Endothelial cell of umbilical vein (primary cell): ENCODE data around the gene TRPM3. TPM values are rescaled to one million over a fixed set of nuclear protein-coding genes. Genes with fewer than 3 reads are reported as not detected.

ENCODE experiments used
- BruUV-seq: library from RNA; stranded (reverse); fragments of 400-500 nt; replicated peaks from 2 replicates; lab custom pipeline; 2021; lab: Mats Ljungman, UMichigan
- CTCF ChIA-PET: fragments of 300-600, 350-600 bp; sonication (Branson Sonifier 250); formaldehyde crosslinking; loops from one replicate; lab custom pipeline; 2021; ENCODE audit warnings: antibody characterized with exemption, inconsistent platforms; lab: Charles Lee
- POLR2A ChIA-PET: fragments of 300-600, 350-600 bp; sonication (Branson Sonifier 250); formaldehyde crosslinking; loops from one replicate; lab custom pipeline; 2021; ENCODE audit warnings: antibody characterized with exemption, inconsistent platforms; lab: Charles Lee
- DNase-seq: peaks from one replicate; pipeline ENCODE4 v3.0.0-alpha.2; 2011; ENCODE audit warnings: low read depth, low spot score
- FAIRE-seq: peaks from 2 replicates; lab custom pipeline; 2011; peaks lifted over from hg19 to GRCh38; lab: Jason Lieb, UNC
- H2AFZ ChIP-seq: 2 replicates; pipeline ENCODE4 v1.6.0; 2012; ENCODE audit warnings: low read depth, low read length, control low read depth, inconsistent platforms
- H3K27ac ChIP-seq: 2 replicates; pipeline ENCODE4 v1.5.1; 2011; ENCODE audit warnings: low read depth, mild to moderate bottlenecking, control low read depth, low read length, moderate library complexity; ENCODE audit not compliant: insufficient read depth
- H3K27me3 ChIP-seq, 2 experiments: 2 replicates each; pipeline versions ENCODE4 v1.6.0 to v1.6.1; 2011; ENCODE audit warnings: low read length in 2 of 2, mixed read lengths in 1 of 2; ENCODE audit not compliant: control insufficient read depth in 2 of 2, insufficient read depth in 2 of 2
- H3K36me3 ChIP-seq, 2 experiments: 2 replicates in 1 of 2; 3 replicates in 1 of 2; pipeline ENCODE4 v1.5.1; 2011; ENCODE audit warnings: low read length in 2 of 2, mild to moderate bottlenecking in 1 of 2, moderate library complexity in 1 of 2; ENCODE audit not compliant: control insufficient read depth in 2 of 2, insufficient read depth in 2 of 2; ENCODE audit errors: extremely low read depth in 1 of 2
- H3K4me1 ChIP-seq: 3 replicates; pipeline ENCODE4 v1.5.1; 2011; ENCODE audit warnings: mild to moderate bottlenecking, low read length; ENCODE audit not compliant: control insufficient read depth, insufficient read depth; ENCODE audit errors: extremely low read depth
- H3K4me2 ChIP-seq: 2 replicates; pipeline ENCODE4 v1.6.1; 2011; ENCODE audit warnings: low read length, control low read depth, mixed read lengths; ENCODE audit not compliant: insufficient read depth
- H3K4me3 ChIP-seq, 3 experiments: fragments of 200-600 bp in 1 of 3; sonication (generic), shearing (Covaris generic) in 1 of 3; replicated peaks in 1 of 3; 2 replicates each; pipeline ENCODE4 v1.5.1; 2011 to 2016; ENCODE audit warnings: control low read depth in 3 of 3, low read length in 3 of 3, mild to moderate bottlenecking in 2 of 3, inconsistent platforms in 1 of 3, low read depth in 1 of 3, moderate library complexity in 1 of 3; ENCODE audit not compliant: insufficient read depth in 1 of 3
- H3K79me2 ChIP-seq: 2 replicates; pipeline ENCODE4 v1.6.0; 2012; ENCODE audit warnings: low read length, inconsistent platforms; ENCODE audit not compliant: control insufficient read depth, insufficient read depth
- H3K9ac ChIP-seq: replicated peaks from 2 replicates; pipeline ENCODE3; 2011; ENCODE audit warnings: low read length, control low read depth; ENCODE audit not compliant: insufficient read depth; ENCODE audit errors: extremely low read depth
- H3K9me1 ChIP-seq: replicated peaks from 3 replicates; pipeline ENCODE4 v1.6.0; 2011; ENCODE audit warnings: mild to moderate bottlenecking, low read length; ENCODE audit not compliant: control insufficient read depth, insufficient read depth; ENCODE audit errors: extremely low read depth
- H3K9me3 ChIP-seq: replicated peaks from 2 replicates; pipeline ENCODE4 v1.5.1; 2012; ENCODE audit warnings: low read length, inconsistent platforms; ENCODE audit not compliant: control insufficient read depth, insufficient read depth
- H4K20me1 ChIP-seq: replicated peaks from 2 replicates; pipeline ENCODE3; 2011; ENCODE audit warnings: mild to moderate bottlenecking, low read length; ENCODE audit not compliant: control insufficient read depth, insufficient read depth; ENCODE audit errors: extremely low read depth
- CTCF ChIP-seq, 2 donors: IDR thresholded peaks; 1 replicate in 1 of 2; 2 replicates in 1 of 2; pipeline ENCODE4 v1.5.1; 2011; ENCODE audit warnings: low read length in 2 of 2, mild to moderate bottlenecking in 2 of 2, moderate library complexity in 2 of 2, control low read depth in 1 of 2, inconsistent platforms in 1 of 2, low read depth in 1 of 2; ENCODE audit not compliant: insufficient read depth in 1 of 2; ENCODE audit errors: extremely low read depth in 1 of 2
- EZH2 ChIP-seq: IDR thresholded peaks from 2 replicates; pipeline ENCODE4 v1.6.1; 2012; ENCODE audit warnings: borderline replicate concordance, low read depth, mild to moderate bottlenecking, moderate library complexity, low read length, inconsistent platforms; ENCODE audit not compliant: severe bottlenecking
- FOS ChIP-seq: IDR thresholded peaks from 2 replicates; pipeline ENCODE4 v1.6.1; 2011; ENCODE audit warnings: mild to moderate bottlenecking, low read length, moderate library complexity, borderline replicate concordance; ENCODE audit not compliant: insufficient read depth
- GATA2 ChIP-seq: IDR thresholded peaks from 2 replicates; pipeline ENCODE4 v1.7.0; 2011; ENCODE audit warnings: low read depth, mild to moderate bottlenecking, moderate library complexity, mixed read lengths, low read length; ENCODE audit not compliant: insufficient read length, insufficient read depth
- JUN ChIP-seq: IDR thresholded peaks from 2 replicates; pipeline ENCODE4 v1.6.1; 2011; ENCODE audit warnings: borderline replicate concordance, low read depth; ENCODE audit not compliant: insufficient read length, insufficient read depth
- MYC ChIP-seq: IDR thresholded peaks from one replicate; pipeline ENCODE4 v1.6.1; 2011; ENCODE audit warnings: mild to moderate bottlenecking, low read depth, low read length
- POLR2A ChIP-seq: IDR thresholded peaks from 2 replicates; pipeline ENCODE4 v1.6.1; 2012; ENCODE audit warnings: low read depth, mild to moderate bottlenecking, control low read depth, low read length
- POLR2AphosphoS5 ChIP-seq: IDR thresholded peaks from 2 replicates; pipeline ENCODE4 v1.6.1; 2012; ENCODE audit warnings: low read depth, mild to moderate bottlenecking, control low read depth, low read length, moderate library complexity; ENCODE audit not compliant: insufficient read depth
- dilution Hi-C: fragments of 300-500 bp; cut with MboI; formaldehyde crosslinking; loops from one replicate; pipeline ENCODE4 v1.15.0; 2019; ENCODE audit warnings: low sequenced_read_pairs; ENCODE audit not compliant: extremely low pct_ligation_motif_present
- intact Hi-C: fragments of 100-400 bp; cut with micrococcal nuclease; formaldehyde crosslinking; loops from one replicate; pipeline ENCODE4 v1.10.0; 2022
- polyA plus RNA-seq, 4 experiments: library from polyadenylated mRNA; depleted of rRNA in 3 of 4; stranded (reverse) in 3 of 4; unstranded in 1 of 4; fragments of >200 nt; gene quantifications; 2 replicates each; pipeline versions ENCODE4 v1.2.1 to v1.2.3, GENCODE V29; 2011 to 2012; ENCODE audit warnings: missing spikeins in 1 of 4
- total RNA-seq: library from RNA; stranded (reverse); gene quantifications from 2 replicates; pipeline ENCODE4 v1.2.3, GENCODE V29; 2021
- TF ChIP-seq, protein P1 (sequence below): IDR thresholded peaks from 2 replicates; pipeline ENCODE4 v1.6.1; 2011; ENCODE audit not compliant: insufficient read depth, insufficient read length

The TRPM3 gene
- total and polyA plus RNA-seq, 2 donors (not counting 3 experiments of a cell fraction or from before 2014, with no cell fraction given) = 0.17 to 0.33 TPM

DNA sequence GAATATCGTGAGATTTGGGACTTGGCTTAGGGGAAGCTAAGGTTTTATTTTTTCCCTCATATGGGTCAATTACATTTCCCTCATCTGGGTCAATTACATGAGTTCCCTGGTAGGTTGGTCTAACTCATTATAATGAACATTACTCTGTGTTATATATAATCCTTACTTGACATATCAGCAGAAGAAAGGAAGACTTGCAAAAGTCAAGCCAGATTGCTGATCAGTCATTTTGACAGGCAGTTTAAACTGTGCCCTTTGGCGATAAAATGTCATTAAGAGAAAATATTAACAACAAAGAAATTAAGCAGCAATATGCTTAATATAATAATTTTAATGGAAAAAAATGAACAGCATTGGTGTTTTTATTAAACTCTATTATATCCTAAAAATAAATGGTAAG lies 23.1 kb upstream of the TRPM3 start:
- FAIRE-seq = no peak
- dilution Hi-C loops = no loop called here

More for the DNA sequence above, 23.1 kb upstream of the TRPM3 start:
- Histone ChIP-seq H3K36me3 (no peaks in the 10 kb centered on the region), H3K27me3 (no peaks in the 10 kb centered on the region), H3K27ac (peak overlapping the region; percentile 57), H3K79me2 (no peaks in the 10 kb centered on the region), H3K9me1 (no peaks in the 10 kb centered on the region), H3K4me3 (no peak overlapping the region), H2AFZ (no peak overlapping the region), H3K4me2 (peak overlapping the region; percentile 70), H3K4me1 (peaks cover 23% of the 10 kb centered on the region), H3K9me3 (no peaks in the 10 kb centered on the region), H3K9ac (peak overlapping the region; percentile 14), H4K20me1 (no peaks in the 10 kb centered on the region)
- intact Hi-C loops = loop anchor here (2.0 to 10.0 kb wide), 3 partner anchors 104 to 730 kb away; partner anchors contain the start of genes CEMIP2 and KLF9
- TF ChIP-seq FOS (no peak), MYC (no peak), POLR2A (no peak), EZH2 (no peak), GATA2 (no peak), CTCF (IDR thresholded peaks at IDR 0.05; ENCODE audit: extremely low read depth in 1 of 2, insufficient read depth in 1 of 2, low read depth in 1 of 2, low read length in 2 of 2) (no peak), JUN (no peak), POLR2AphosphoS5 (no peak)
- TF ChIP-seq, protein P1, sequence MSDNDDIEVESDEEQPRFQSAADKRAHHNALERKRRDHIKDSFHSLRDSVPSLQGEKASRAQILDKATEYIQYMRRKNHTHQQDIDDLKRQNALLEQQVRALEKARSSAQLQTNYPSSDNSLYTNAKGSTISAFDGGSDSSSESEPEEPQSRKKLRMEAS = no peak
- no TSS peak for BruUV-seq
- ChIA-PET CTCF (interaction anchor here (1.5 to 2.1 kb wide), 4 partner anchors 12 to 504 kb away, joined by 4 to 10 read pairs (median 6); no protein-coding TSS in a partner anchor), POLR2A (no interaction called here)
- peak; percentile 62 for DNase-seq
